Memory B cell (primary cell): ENCODE results near the gene LGR4.
"Not testable (repeated sequence)": the region's sequence is repeated elsewhere in the genome, so short reads cannot be mapped to it uniquely, and the experiment has no call there.

Experiments
- ATAC-seq: fragments of 150-1000 bp; cut with Tn5 transposase; 2 replicates; pipeline ENCODE4 v1.10.0; 2021; ENCODE audit warnings: low read depth, mild to moderate bottlenecking, moderate library complexity
- DNase-seq, 2 donors: peaks; one replicate each; pipeline ENCODE4 v3.0.0; 2022; ENCODE audit warnings: low spot score in 2 of 2
- H3K27ac Mint-ChIP-seq: one replicate; pipeline ENCODE4 v1.8.0; 2022; ENCODE audit warnings: mild to moderate bottlenecking, moderate library complexity, mixed read lengths
- H3K27me3 Mint-ChIP-seq: one replicate; pipeline ENCODE4 v1.8.0; 2022; ENCODE audit warnings: mixed read lengths
- H3K36me3 Mint-ChIP-seq: one replicate; pipeline ENCODE4 v1.8.0; 2022; ENCODE audit warnings: mild to moderate bottlenecking, mixed read lengths
- H3K4me1 Mint-ChIP-seq: one replicate; pipeline ENCODE4 v1.8.0; 2022; ENCODE audit warnings: mixed read lengths
- H3K4me3 Mint-ChIP-seq: one replicate; pipeline ENCODE4 v1.8.0; 2022; ENCODE audit warnings: mild to moderate bottlenecking, moderate library complexity, mixed read lengths
- H3K9me3 Mint-ChIP-seq: one replicate; pipeline ENCODE4 v1.8.0; 2022; ENCODE audit warnings: mixed read lengths

Gene LGR4

GRCh38 chr11:27472398-27473016 lies at the start of gene LGR4:
Gene LGR4, minus strand, starts transcription at chr11:27472790. Its CDS starts 488 bp downstream, at chr11:27472302.
- H3K27me3 Mint-ChIP-seq, result no peaks in the 10 kb centered on the region
- peaks cover 3% of the 10 kb centered on the region for H3K9me3 Mint-ChIP-seq
- H3K36me3 Mint-ChIP-seq, result no peaks in the 10 kb centered on the region
- ATAC-seq, result peak; percentile 90
- peak; percentile 45 to 53 for DNase-seq
- peak within 1 kb of the TSS; percentile 78 for H3K27ac Mint-ChIP-seq
- H3K4me3 Mint-ChIP-seq, result peak within 1 kb of the TSS; percentile 94
- peaks cover 14% of the 10 kb centered on the region for H3K4me1 Mint-ChIP-seq

GRCh38 chr11:27520226-27520625 lies 47.6 kb upstream of the LGR4 start:
- DNase-seq (no peak), ATAC-seq (no peak)
- Mint-ChIP-seq H3K4me3 (no peak overlapping the region), H3K27ac (no peak overlapping the region), H3K27me3 (peaks cover 7% of the 10 kb centered on the region), H3K36me3 (no peaks in the 10 kb centered on the region), H3K4me1 (no peaks in the 10 kb centered on the region), H3K9me3 (peaks cover 2% of the 10 kb centered on the region)

- no peaks in the 10 kb centered on the region for H3K4me1 Mint-ChIP-seq
Measured at GRCh38 chr11:27518518-27518917, 45.9 kb upstream of the LGR4 start.

GRCh38 chr11:27517490-27517889 lies 44.9 kb upstream of the LGR4 start:
- H3K27ac Mint-ChIP-seq, H3K4me1 Mint-ChIP-seq, H3K4me3 Mint-ChIP-seq, H3K9me3 Mint-ChIP-seq, DNase-seq, H3K27me3 Mint-ChIP-seq, ATAC-seq, H3K36me3 Mint-ChIP-seq: not testable (repeated sequence)

More at GRCh38 chr11:27518518-27518917, 45.9 kb upstream of the LGR4 start:
- Mint-ChIP-seq H3K4me3 (no peak overlapping the region), H3K36me3 (no peaks in the 10 kb centered on the region), H3K27ac (no peak overlapping the region), H3K27me3 (peaks cover 3% of the 10 kb centered on the region), H3K9me3 (peaks cover 3% of the 10 kb centered on the region)
- DNase-seq, result no peak
- no peak for ATAC-seq

- Mint-ChIP-seq H3K27me3 (peaks cover 3% of the 10 kb centered on the region), H3K4me1 (no peaks in the 10 kb centered on the region), H3K9me3 (peaks cover 3% of the 10 kb centered on the region), H3K36me3 (peaks cover 2% of the 10 kb centered on the region), H3K4me3 (no peak overlapping the region), H3K27ac (no peak overlapping the region)
- ATAC-seq (no peak), DNase-seq (no peak)
Measured at GRCh38 chr11:27514558-27514957, 42.0 kb upstream of the LGR4 start.

GRCh38 chr11:27514076-27514475 lies 41.5 kb upstream of the LGR4 start:
- ATAC-seq, result no peak
- H3K27me3 Mint-ChIP-seq, result peaks cover 3% of the 10 kb centered on the region

GRCh38 chr11:27513389-27513788 lies 40.8 kb upstream of the LGR4 start:
- ATAC-seq, result no peak
- peaks cover 4% of the 10 kb centered on the region for H3K36me3 Mint-ChIP-seq
- no peak overlapping the region for H3K4me3 Mint-ChIP-seq
- H3K27ac Mint-ChIP-seq, result no peak overlapping the region
- DNase-seq, result no peak
- H3K27me3 Mint-ChIP-seq, result peaks cover 3% of the 10 kb centered on the region
- no peaks in the 10 kb centered on the region for H3K4me1 Mint-ChIP-seq
- H3K9me3 Mint-ChIP-seq, result peaks cover 3% of the 10 kb centered on the region

More at GRCh38 chr11:27514076-27514475, 41.5 kb upstream of the LGR4 start:
- H3K27ac Mint-ChIP-seq, result no peak overlapping the region
- no peak for DNase-seq
- no peak overlapping the region for H3K4me3 Mint-ChIP-seq
- H3K9me3 Mint-ChIP-seq, result peaks cover 3% of the 10 kb centered on the region
- no peaks in the 10 kb centered on the region for H3K4me1 Mint-ChIP-seq
- H3K36me3 Mint-ChIP-seq, result peaks cover 4% of the 10 kb centered on the region

- peaks cover 6% of the 10 kb centered on the region for H3K9me3 Mint-ChIP-seq
- DNase-seq (no peak), ATAC-seq (no peak)
- H3K36me3 Mint-ChIP-seq, result peaks cover 4% of the 10 kb centered on the region
- H3K27ac Mint-ChIP-seq, result no peak overlapping the region
- peaks cover 7% of the 10 kb centered on the region for H3K4me1 Mint-ChIP-seq
- H3K4me3 Mint-ChIP-seq, result no peak overlapping the region
- no peaks in the 10 kb centered on the region for H3K27me3 Mint-ChIP-seq
Measured at GRCh38 chr11:27512238-27512637, 39.6 kb upstream of the LGR4 start.

GRCh38 chr11:27509908-27510307 lies 37.3 kb upstream of the LGR4 start:
- Mint-ChIP-seq H3K4me1 (peaks cover 17% of the 10 kb centered on the region), H3K27ac (no peak overlapping the region)

GRCh38 chr11:27507557-27508322 lies 35.1 kb upstream of the LGR4 start:
- Mint-ChIP-seq H3K4me3 (peak overlapping the region; percentile 74), H3K4me1 (peaks cover 19% of the 10 kb centered on the region), H3K27me3 (no peaks in the 10 kb centered on the region), H3K9me3 (peaks cover 3% of the 10 kb centered on the region), H3K27ac (peak overlapping the region; percentile 96), H3K36me3 (peaks cover 4% of the 10 kb centered on the region)
- DNase-seq (no peak), ATAC-seq (no peak)

More at GRCh38 chr11:27509908-27510307, 37.3 kb upstream of the LGR4 start:
- no peaks in the 10 kb centered on the region for H3K27me3 Mint-ChIP-seq
- DNase-seq (no peak), ATAC-seq (no peak)
- H3K4me3 Mint-ChIP-seq, result no peak overlapping the region
- H3K9me3 Mint-ChIP-seq, result peaks cover 3% of the 10 kb centered on the region
- H3K36me3 Mint-ChIP-seq, result peaks cover 4% of the 10 kb centered on the region

- ATAC-seq (peak; percentile 90), DNase-seq (peak; percentile 77 to 86)
- H3K9me3 Mint-ChIP-seq, result peaks cover 3% of the 10 kb centered on the region
- H3K36me3 Mint-ChIP-seq, result peaks cover 9% of the 10 kb centered on the region
- H3K27ac Mint-ChIP-seq, result peak within 1 kb of the TSS; percentile 96
- no peaks in the 10 kb centered on the region for H3K27me3 Mint-ChIP-seq
- peak within 1 kb of the TSS; percentile 100 for H3K4me3 Mint-ChIP-seq
- H3K4me1 Mint-ChIP-seq, result peaks cover 25% of the 10 kb centered on the region
Measured at GRCh38 chr11:27506200-27507182, 33.9 kb upstream of the LGR4 start, which contains the start of gene LIN7C. Gene LIN7C, minus strand, starts transcription at chr11:27506769. Its CDS starts 17 bp downstream, at chr11:27506752.

GRCh38 chr11:27505781-27506180 lies 33.2 kb upstream of the LGR4 start:
- H3K9me3 Mint-ChIP-seq, result peaks cover 3% of the 10 kb centered on the region
- H3K27me3 Mint-ChIP-seq, result no peaks in the 10 kb centered on the region
- DNase-seq, result no peak
- H3K4me1 Mint-ChIP-seq, result peaks cover 25% of the 10 kb centered on the region
- no peak for ATAC-seq
- peak overlapping the region; percentile 96 for H3K27ac Mint-ChIP-seq
- peaks cover 10% of the 10 kb centered on the region for H3K36me3 Mint-ChIP-seq
- peak overlapping the region; percentile 100 for H3K4me3 Mint-ChIP-seq

GRCh38 chr11:27504205-27504604 lies 31.6 kb upstream of the LGR4 start:
- H3K9me3 Mint-ChIP-seq, result peaks cover 3% of the 10 kb centered on the region
- DNase-seq, result no peak
- ATAC-seq, result no peak
- no peak overlapping the region for H3K4me3 Mint-ChIP-seq
- peaks cover 10% of the 10 kb centered on the region for H3K36me3 Mint-ChIP-seq
- H3K27me3 Mint-ChIP-seq, result no peaks in the 10 kb centered on the region
- H3K4me1 Mint-ChIP-seq, result peaks cover 28% of the 10 kb centered on the region
- peak overlapping the region; percentile 50 for H3K27ac Mint-ChIP-seq
